Measurements from ENCODE around the gene UBB. TPM values are rescaled to one million over a fixed set of nuclear protein-coding genes. Genes with fewer than 3 reads are reported as not detected.

Gene UBB
- total RNA-seq, 1 experiment from 2014 or later = 1,900 TPM

DNA sequence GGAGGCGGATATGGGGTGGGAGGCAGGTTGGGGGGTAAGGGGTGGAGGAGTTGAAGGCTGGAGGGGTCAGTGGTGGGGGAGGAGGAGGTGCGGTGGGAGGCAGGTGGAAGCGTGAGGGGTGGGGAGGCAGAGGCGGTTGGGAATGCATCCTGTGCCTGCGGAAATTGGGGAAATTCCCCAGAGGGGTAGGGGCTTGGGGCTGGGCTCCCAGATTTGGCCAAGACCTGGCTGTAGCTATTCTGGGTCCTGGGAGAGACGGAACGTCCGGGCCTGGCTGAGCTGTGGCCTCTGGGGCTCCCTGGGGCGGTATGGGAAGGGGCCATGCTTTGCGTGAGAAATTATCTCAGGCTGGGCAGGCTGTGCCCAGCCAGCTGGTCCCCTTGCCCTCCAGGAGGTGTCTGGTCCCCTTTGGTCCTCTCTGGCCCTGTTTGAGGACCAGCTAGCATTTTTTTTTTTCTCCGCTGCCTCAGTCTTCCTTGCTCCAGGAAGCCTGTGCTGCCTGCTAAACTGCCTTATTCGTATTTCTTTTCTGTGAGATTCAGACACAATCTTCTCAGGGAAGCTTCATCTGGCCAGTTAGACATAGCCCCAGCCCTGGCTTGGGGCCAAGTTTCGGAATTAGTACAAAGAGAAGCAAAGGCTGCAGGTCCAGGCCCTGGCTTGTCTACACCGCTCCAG lies 27.2 kb downstream of the UBB start:
- CTCF ChIA-PET = interaction anchor here (0.6 kb wide), 1 partner anchor 895 kb away, joined by 7 read pairs; no protein-coding TSS in a partner anchor

DNA sequence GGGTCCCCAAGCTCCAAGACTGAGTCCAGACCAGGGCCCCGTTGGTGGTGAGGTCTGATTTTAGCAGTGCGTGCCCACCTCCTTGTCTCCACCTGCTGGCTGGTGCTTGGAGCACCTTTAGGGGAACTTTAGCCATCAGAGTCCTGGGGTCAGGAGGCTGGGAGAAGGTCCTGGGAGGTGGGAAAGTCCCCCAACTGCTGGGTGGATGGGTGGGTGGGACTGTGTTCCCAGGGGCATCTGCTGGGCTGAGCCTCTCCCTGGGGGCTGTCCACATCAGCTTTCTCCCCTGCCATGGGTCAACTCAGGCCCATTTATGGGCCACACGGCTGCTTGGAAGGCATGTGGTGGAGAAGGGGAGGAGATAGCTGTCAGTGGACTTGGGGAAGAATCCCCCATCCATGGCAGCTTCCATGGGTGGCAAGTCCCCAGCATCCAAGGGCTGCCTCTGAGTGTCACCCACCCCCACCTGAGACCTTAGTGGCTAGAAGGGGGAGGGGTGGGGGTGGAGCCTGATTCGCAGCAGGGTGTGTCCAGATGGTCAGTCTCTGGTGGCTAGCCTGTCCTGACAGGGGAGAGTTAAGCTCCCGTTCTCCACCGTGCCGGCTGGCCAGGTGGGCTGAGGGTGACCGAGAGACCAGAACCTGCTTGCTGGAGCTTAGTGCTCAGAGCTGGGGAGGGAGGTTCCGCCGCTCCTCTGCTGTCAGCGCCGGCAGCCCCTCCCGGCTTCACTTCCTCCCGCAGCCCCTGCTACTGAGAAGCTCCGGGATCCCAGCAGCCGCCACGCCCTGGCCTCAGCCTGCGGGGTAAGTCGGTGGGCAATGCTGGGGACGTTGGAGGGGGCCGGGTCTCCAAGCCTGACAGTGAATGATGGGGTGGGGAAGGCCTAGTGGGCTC lies 34.4 kb downstream of the UBB start, which contains the start of gene TRPV2:
Gene TRPV2 (plus strand): TSS at position 541 of the 894 bp plus-strand sequence. CDS start 2,098 bp downstream, outside the sequence.
- CTCF ChIA-PET = interaction anchor here (0.5 to 1.1 kb wide), 5 partner anchors 10 to 52 kb away, joined by 3 to 8 read pairs (median 3); no protein-coding TSS in a partner anchor
- DNase-seq = peak; percentile 58 to 62
- Histone ChIP-seq H3K4me3 (ENCODE audit: low read depth, low read length) (no peak within 1 kb of the TSS), H3K27me3 (replicated peaks; ENCODE audit: control insufficient read depth, insufficient read depth, low read length) (no peaks in the 10 kb centered on the region; the same call in 1 of the 2 replicates), H3K9me3 (no peaks in the 10 kb centered on the region), H3K4me1 (peaks cover 10% of the 10 kb centered on the region), H3K36me3 (ENCODE audit: control insufficient read depth, insufficient read depth, low read length) (no peaks in the 10 kb centered on the region)
- no peaks in the 10 kb centered on the region for H3K4me1 Mint-ChIP-seq (ENCODE audit: low read depth, unreplicated experiment)
- H3K9me3 Mint-ChIP-seq (ENCODE audit: unreplicated experiment) = no peaks in the 10 kb centered on the region
- no TSS peak for BruUV-seq (replicated peaks)
- no peaks in the 10 kb centered on the region for H3K36me3 Mint-ChIP-seq (ENCODE audit: insufficient read depth, unreplicated experiment)
- TF ChIP-seq, protein P1, sequence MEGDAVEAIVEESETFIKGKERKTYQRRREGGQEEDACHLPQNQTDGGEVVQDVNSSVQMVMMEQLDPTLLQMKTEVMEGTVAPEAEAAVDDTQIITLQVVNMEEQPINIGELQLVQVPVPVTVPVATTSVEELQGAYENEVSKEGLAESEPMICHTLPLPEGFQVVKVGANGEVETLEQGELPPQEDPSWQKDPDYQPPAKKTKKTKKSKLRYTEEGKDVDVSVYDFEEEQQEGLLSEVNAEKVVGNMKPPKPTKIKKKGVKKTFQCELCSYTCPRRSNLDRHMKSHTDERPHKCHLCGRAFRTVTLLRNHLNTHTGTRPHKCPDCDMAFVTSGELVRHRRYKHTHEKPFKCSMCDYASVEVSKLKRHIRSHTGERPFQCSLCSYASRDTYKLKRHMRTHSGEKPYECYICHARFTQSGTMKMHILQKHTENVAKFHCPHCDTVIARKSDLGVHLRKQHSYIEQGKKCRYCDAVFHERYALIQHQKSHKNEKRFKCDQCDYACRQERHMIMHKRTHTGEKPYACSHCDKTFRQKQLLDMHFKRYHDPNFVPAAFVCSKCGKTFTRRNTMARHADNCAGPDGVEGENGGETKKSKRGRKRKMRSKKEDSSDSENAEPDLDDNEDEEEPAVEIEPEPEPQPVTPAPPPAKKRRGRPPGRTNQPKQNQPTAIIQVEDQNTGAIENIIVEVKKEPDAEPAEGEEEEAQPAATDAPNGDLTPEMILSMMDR (IDR thresholded peaks at IDR 0.05; ENCODE audit: insufficient read depth in 1 of 2, low read depth in 1 of 2, low read length in 1 of 2, severe bottlenecking in 1 of 2, unreplicated experiment in 1 of 2) = peak; percentile 49 to 63
- H3K27me3 Mint-ChIP-seq (ENCODE audit: insufficient read depth, unreplicated experiment) = no peaks in the 10 kb centered on the region
- intact Hi-C loops (cut with micrococcal nuclease; ENCODE audit: unreplicated experiment) = loop anchor here (2.0 kb wide), 1 partner anchor 52 kb away; no protein-coding TSS in a partner anchor
- H3K4me3 Mint-ChIP-seq (ENCODE audit: unreplicated experiment) = no peak within 1 kb of the TSS
- POLR2A ChIA-PET = interaction anchor here (0.7 kb wide), 1 partner anchor 23 kb away, joined by 4 read pairs; no protein-coding TSS in a partner anchor
- no peak within 1 kb of the TSS for H3K27ac Mint-ChIP-seq (ENCODE audit: unreplicated experiment)

More for the DNA sequence above, 27.2 kb downstream of the UBB start:
- POLR2A ChIA-PET = interaction anchor here (0.6 kb wide), 1 partner anchor 118 kb away, joined by 3 read pairs; no protein-coding TSS in a partner anchor
- no peaks in the 10 kb centered on the region for H3K36me3 ChIP-seq (ENCODE audit: control insufficient read depth, insufficient read depth, low read length)
- H3K4me1 ChIP-seq = no peaks in the 10 kb centered on the region
- intact Hi-C loops (cut with micrococcal nuclease; ENCODE audit: unreplicated experiment) = no loop called here
- no peaks in the 10 kb centered on the region for H3K27me3 ChIP-seq (replicated peaks; ENCODE audit: control insufficient read depth, insufficient read depth, low read length)
- no peaks in the 10 kb centered on the region for H3K9me3 ChIP-seq
- Mint-ChIP-seq H3K4me1 (ENCODE audit: low read depth, unreplicated experiment) (peaks cover 13% of the 10 kb centered on the region), H3K9me3 (ENCODE audit: unreplicated experiment) (no peaks in the 10 kb centered on the region), H3K36me3 (ENCODE audit: insufficient read depth, unreplicated experiment) (no peaks in the 10 kb centered on the region), H3K27ac (ENCODE audit: unreplicated experiment) (no peak overlapping the region), H3K4me3 (ENCODE audit: unreplicated experiment) (no peak overlapping the region), H3K27me3 (ENCODE audit: insufficient read depth, unreplicated experiment) (no peaks in the 10 kb centered on the region)
- TF ChIP-seq, protein P1 (IDR thresholded peaks at IDR 0.05; ENCODE audit: insufficient read depth in 1 of 2, low read depth in 1 of 2, low read length in 1 of 2, severe bottlenecking in 1 of 2, unreplicated experiment in 1 of 2) = no peak
- no peak for DNase-seq
- no peak overlapping the region for H3K4me3 ChIP-seq (ENCODE audit: low read depth, low read length)
- no TSS peak for BruUV-seq (replicated peaks)

DNA sequence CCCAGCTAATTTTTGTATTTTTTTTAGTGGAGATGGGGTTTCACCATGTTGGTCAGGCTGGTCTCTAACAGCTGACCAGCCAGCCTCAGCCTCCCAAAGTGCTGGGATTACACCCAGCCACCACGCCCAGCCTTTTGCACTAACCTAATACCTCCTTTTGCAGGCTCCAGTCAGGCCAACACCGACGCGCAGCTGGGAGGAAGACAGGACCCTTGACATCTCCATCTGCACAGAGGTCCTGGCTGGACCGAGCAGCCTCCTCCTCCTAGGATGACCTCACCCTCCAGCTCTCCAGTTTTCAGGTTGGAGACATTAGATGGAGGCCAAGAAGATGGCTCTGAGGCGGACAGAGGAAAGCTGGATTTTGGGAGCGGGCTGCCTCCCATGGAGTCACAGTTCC lies 36.5 kb downstream of the UBB start:
- H3K4me3 ChIP-seq (ENCODE audit: low read depth, low read length) = no peak overlapping the region
- intact Hi-C loops (cut with micrococcal nuclease; ENCODE audit: unreplicated experiment) = no loop called here
- TF ChIP-seq, protein P1 (IDR thresholded peaks at IDR 0.05; ENCODE audit: insufficient read depth in 1 of 2, low read depth in 1 of 2, low read length in 1 of 2, severe bottlenecking in 1 of 2, unreplicated experiment in 1 of 2) = no peak
- POLR2A ChIA-PET = no interaction called here
- CTCF ChIA-PET = interaction anchor here (0.7 kb wide), 1 partner anchor 64 kb away, joined by 6 read pairs; no protein-coding TSS in a partner anchor
- no peak overlapping the region for H3K27ac Mint-ChIP-seq (ENCODE audit: unreplicated experiment)
- no peaks in the 10 kb centered on the region for H3K27me3 Mint-ChIP-seq (ENCODE audit: insufficient read depth, unreplicated experiment)
- H3K4me1 ChIP-seq = peaks cover 10% of the 10 kb centered on the region
- no peak overlapping the region for H3K4me3 Mint-ChIP-seq (ENCODE audit: unreplicated experiment)
- H3K4me1 Mint-ChIP-seq (ENCODE audit: low read depth, unreplicated experiment) = no peaks in the 10 kb centered on the region
- BruUV-seq (replicated peaks) = no TSS peak
- DNase-seq = no peak
- no peaks in the 10 kb centered on the region for H3K9me3 ChIP-seq
- H3K27me3 ChIP-seq (replicated peaks; ENCODE audit: control insufficient read depth, insufficient read depth, low read length) = no peaks in the 10 kb centered on the region; the same call in 1 of the 2 replicates
- no peaks in the 10 kb centered on the region for H3K36me3 Mint-ChIP-seq (ENCODE audit: insufficient read depth, unreplicated experiment)
- no peaks in the 10 kb centered on the region for H3K36me3 ChIP-seq (ENCODE audit: control insufficient read depth, insufficient read depth, low read length)
- no peaks in the 10 kb centered on the region for H3K9me3 Mint-ChIP-seq (ENCODE audit: unreplicated experiment)
